Spleen (tissue), 7 donors: Measurements from ENCODE around the gene PLXNB1.

Experiments used
- CTCF ChIP-seq, 11 experiments: fragments of 200-600 bp in 7 of 11; fragments of 450-650 bp in 4 of 11; sonication (generic) in 4 of 11; IDR thresholded peaks in 8 of 11; conservative IDR thresholded peaks in 3 of 11; 1 replicate in 7 of 11; 2 replicates in 4 of 11; pipeline versions ENCODE4 v1.4.0 to v1.8.0; 2016 to 2021; ENCODE audit warnings: antibody characterized with exemption in 11 of 11, inconsistent platforms in 4 of 11, mild to moderate bottlenecking in 1 of 11
- POLR2A ChIP-seq, 3 donors: fragments of 450-650 bp; IDR thresholded peaks; one replicate each; pipeline ENCODE4 v1.5.1; 2017; ENCODE audit warnings: antibody characterized with exemption in 3 of 3, mild to moderate bottlenecking in 1 of 3
- POLR2AphosphoS5 ChIP-seq, 3 donors: sonication (generic); formaldehyde crosslinking; IDR thresholded peaks; one replicate each; pipeline ENCODE4 v1.5.1; 2017; ENCODE audit warnings: antibody characterized with exemption in 3 of 3
- donor health status: DM: no; HTN: no; CAD: no; lungs with moderate emphysema.
- donor health status: DM: no; HTN: no; CAD: no.
- donor health status: DM: no; HTN: no; CAD: no.

DNA sequence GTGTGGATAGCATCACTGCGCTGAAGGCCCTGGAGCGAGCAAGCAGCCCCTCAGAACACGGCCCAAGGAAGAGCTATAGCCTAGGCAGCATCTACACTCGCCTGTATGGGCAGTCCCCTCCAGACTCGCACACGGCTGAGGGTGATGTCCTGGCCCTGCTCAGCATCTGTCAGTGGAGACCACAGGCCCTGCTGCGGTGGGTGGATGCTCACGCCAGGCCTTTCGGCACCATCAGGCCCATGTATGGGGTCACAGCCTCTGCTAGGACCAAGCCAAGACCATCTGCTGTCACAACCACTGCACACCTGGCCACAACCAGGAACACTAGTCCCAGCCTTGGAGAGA is 37.2 kb upstream of the PLXNB1 start:
- no peak for TF ChIP-seq CTCF (IDR thresholded peaks at IDR 0.05 in 8 of 11, conservative IDR thresholded peaks at IDR 0.05 in 3 of 11)
- no peak for TF ChIP-seq POLR2A (IDR thresholded peaks at IDR 0.05)
- no peak for TF ChIP-seq POLR2AphosphoS5 (IDR thresholded peaks at IDR 0.05)
